DOHH2 (cell line): ENCODE measurements around the gene RBM33.

Source experiments
- H3F3A ChIP-seq: fragments of 200-600 bp; sonication (generic), shearing (Covaris generic); 2 replicates; pipeline ENCODE4 v1.6.0; 2016; ENCODE audit warnings: antibody characterized with exemption, mild to moderate bottlenecking; ENCODE audit not compliant: control insufficient read depth, insufficient read depth
- H3K27ac ChIP-seq: fragments of 200-600 bp; sonication (generic); 2 replicates; pipeline ENCODE4 v1.5.1; 2014; ENCODE audit warnings: low read depth, mild to moderate bottlenecking, low read length, moderate library complexity
- H3K27me3 ChIP-seq: fragments of 200-600 bp; sonication (generic); 2 replicates; pipeline ENCODE4 v1.6.1; 2014; ENCODE audit warnings: mild to moderate bottlenecking, low read length, mixed read lengths; ENCODE audit not compliant: control insufficient read depth
- H3K36me3 ChIP-seq: fragments of 200-600 bp; sonication (generic); 2 replicates; pipeline ENCODE4 v1.6.1; 2014; ENCODE audit warnings: mild to moderate bottlenecking, low read length, moderate library complexity, mixed read lengths; ENCODE audit not compliant: control insufficient read depth
- H3K4me1 ChIP-seq: fragments of 200-600 bp; sonication (generic); 2 replicates; pipeline ENCODE4 v1.6.1; 2014; ENCODE audit warnings: mild to moderate bottlenecking, low read length, mixed read lengths; ENCODE audit not compliant: control insufficient read depth
- H3K4me2 ChIP-seq: fragments of 200-600 bp; sonication (generic); 2 replicates; pipeline ENCODE4 v1.6.0; 2014; ENCODE audit warnings: mild to moderate bottlenecking, low read length, moderate library complexity
- H3K4me3 ChIP-seq: fragments of 200-600 bp; sonication (generic); 2 replicates; pipeline ENCODE4 v1.5.1; 2014; ENCODE audit warnings: mild to moderate bottlenecking, low read length, mixed read lengths
- H3K79me2 ChIP-seq: fragments of 200-600 bp; sonication (generic); 2 replicates; pipeline ENCODE4 v1.6.1; 2014; ENCODE audit warnings: mild to moderate bottlenecking, low read length, mixed read lengths; ENCODE audit not compliant: control insufficient read depth
- H3K9me2 ChIP-seq: fragments of 200-600 bp; sonication (generic); replicated peaks from 2 replicates; pipeline ENCODE4 v1.6.1; 2014; ENCODE audit warnings: mild to moderate bottlenecking, low read length, mixed read lengths; ENCODE audit not compliant: control insufficient read depth
- H3K9me3 ChIP-seq: fragments of 200-600 bp; sonication (generic); 2 replicates; pipeline ENCODE4 v1.6.1; 2014; ENCODE audit warnings: antibody characterized with exemption, low read length, mixed read lengths; ENCODE audit not compliant: control insufficient read depth, insufficient read depth
- H4K20me1 ChIP-seq: fragments of 200-600 bp; sonication (generic); 2 replicates; pipeline ENCODE4 v1.6.0; 2014; ENCODE audit warnings: low read depth, mild to moderate bottlenecking, antibody characterized with exemption, low read length, moderate library complexity; ENCODE audit not compliant: control insufficient read depth, insufficient read depth
- EZH2phosphoT487 ChIP-seq: fragments of 200-600 bp; sonication (generic); IDR thresholded peaks from 2 replicates; pipeline ENCODE4 v1.6.1; 2017; ENCODE audit warnings: borderline replicate concordance, mild to moderate bottlenecking, antibody characterized with exemption, low read length, moderate library complexity, mixed read lengths
- TF ChIP-seq, protein P1 (sequence below): fragments of 200-600 bp; sonication (generic); IDR thresholded peaks from one replicate; pipeline ENCODE4 v1.5.1; 2014; ENCODE audit warnings: antibody characterized with exemption, mild to moderate bottlenecking, low read depth, low read length; ENCODE audit not compliant: poor library complexity, severe bottlenecking

The RBM33 gene

DNA sequence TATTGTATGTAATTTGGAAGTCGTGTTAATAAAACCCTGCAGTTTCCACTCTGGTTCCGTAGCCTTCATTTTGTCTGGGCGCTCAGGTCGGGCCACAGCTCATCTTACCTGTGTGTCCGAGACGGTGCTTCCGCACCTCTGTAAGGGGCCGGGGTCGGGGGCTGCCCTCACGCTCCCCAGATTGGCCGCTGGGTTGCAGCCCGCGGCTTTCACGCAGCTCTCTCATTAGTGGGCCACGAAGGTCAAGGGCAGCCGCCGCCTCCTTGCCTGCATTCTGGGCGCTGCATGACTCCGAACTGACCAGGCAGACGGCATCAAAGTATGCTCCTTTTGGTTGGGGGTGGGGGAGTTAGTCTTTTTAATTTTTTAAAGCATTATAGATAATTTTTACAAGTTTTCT is 137.0 kb downstream of the RBM33 start:
- no peaks in the 10 kb centered on the region for H3K9me2 ChIP-seq

DNA sequence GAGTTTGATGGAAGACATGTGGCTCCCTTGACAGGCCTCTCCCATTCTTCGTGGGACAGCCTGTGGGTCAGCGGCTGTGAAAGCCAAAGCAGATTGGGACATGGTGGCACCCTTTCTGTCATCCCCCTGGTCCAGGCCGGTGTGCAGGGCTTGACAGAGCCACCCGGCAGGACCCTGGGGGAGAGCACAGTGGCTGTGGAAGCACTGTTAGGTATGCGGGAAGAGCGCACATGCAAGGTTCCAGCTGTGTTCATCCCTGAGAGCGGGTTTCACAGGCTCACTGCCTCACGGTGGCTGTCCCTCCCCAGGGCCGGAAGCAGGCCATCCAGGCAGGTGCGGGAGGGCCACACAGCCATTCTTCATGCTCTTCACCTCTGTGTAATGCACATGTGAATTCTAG is 138.0 kb downstream of the RBM33 start:
- no peaks in the 10 kb centered on the region for H4K20me1 ChIP-seq
- H3K9me2 ChIP-seq = no peaks in the 10 kb centered on the region
- H3K79me2 ChIP-seq = no peaks in the 10 kb centered on the region
- no peaks in the 10 kb centered on the region for H3K4me1 ChIP-seq
- no peak overlapping the region for H3K27ac ChIP-seq
- TF ChIP-seq, protein P1, sequence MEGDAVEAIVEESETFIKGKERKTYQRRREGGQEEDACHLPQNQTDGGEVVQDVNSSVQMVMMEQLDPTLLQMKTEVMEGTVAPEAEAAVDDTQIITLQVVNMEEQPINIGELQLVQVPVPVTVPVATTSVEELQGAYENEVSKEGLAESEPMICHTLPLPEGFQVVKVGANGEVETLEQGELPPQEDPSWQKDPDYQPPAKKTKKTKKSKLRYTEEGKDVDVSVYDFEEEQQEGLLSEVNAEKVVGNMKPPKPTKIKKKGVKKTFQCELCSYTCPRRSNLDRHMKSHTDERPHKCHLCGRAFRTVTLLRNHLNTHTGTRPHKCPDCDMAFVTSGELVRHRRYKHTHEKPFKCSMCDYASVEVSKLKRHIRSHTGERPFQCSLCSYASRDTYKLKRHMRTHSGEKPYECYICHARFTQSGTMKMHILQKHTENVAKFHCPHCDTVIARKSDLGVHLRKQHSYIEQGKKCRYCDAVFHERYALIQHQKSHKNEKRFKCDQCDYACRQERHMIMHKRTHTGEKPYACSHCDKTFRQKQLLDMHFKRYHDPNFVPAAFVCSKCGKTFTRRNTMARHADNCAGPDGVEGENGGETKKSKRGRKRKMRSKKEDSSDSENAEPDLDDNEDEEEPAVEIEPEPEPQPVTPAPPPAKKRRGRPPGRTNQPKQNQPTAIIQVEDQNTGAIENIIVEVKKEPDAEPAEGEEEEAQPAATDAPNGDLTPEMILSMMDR = no peak
- TF ChIP-seq EZH2phosphoT487 = no peak
- no peaks in the 10 kb centered on the region for H3K9me3 ChIP-seq
- peaks cover 5% of the 10 kb centered on the region; the same call in 1 of the 2 replicates for H3K27me3 ChIP-seq
- no peak overlapping the region for H3K4me2 ChIP-seq
- peaks cover 42% of the 10 kb centered on the region for H3K36me3 ChIP-seq
- no peak overlapping the region for H3K4me3 ChIP-seq
- H3F3A ChIP-seq = peaks cover 13% of the 10 kb centered on the region

More for the DNA sequence above, 137.0 kb downstream of the RBM33 start:
- H3K36me3 ChIP-seq = peaks cover 53% of the 10 kb centered on the region
- H3K4me3 ChIP-seq = no peak overlapping the region
- no peak overlapping the region for H3K4me2 ChIP-seq
- H3K4me1 ChIP-seq = no peaks in the 10 kb centered on the region
- no peak for TF ChIP-seq EZH2phosphoT487
- TF ChIP-seq, protein P1 = no peak
- no peaks in the 10 kb centered on the region for H3K9me3 ChIP-seq
- H3K79me2 ChIP-seq = no peaks in the 10 kb centered on the region
- H3K27ac ChIP-seq = no peak overlapping the region
- peaks cover 12% of the 10 kb centered on the region for H3F3A ChIP-seq
- H3K27me3 ChIP-seq = no peaks in the 10 kb centered on the region
- H4K20me1 ChIP-seq = no peaks in the 10 kb centered on the region

DNA sequence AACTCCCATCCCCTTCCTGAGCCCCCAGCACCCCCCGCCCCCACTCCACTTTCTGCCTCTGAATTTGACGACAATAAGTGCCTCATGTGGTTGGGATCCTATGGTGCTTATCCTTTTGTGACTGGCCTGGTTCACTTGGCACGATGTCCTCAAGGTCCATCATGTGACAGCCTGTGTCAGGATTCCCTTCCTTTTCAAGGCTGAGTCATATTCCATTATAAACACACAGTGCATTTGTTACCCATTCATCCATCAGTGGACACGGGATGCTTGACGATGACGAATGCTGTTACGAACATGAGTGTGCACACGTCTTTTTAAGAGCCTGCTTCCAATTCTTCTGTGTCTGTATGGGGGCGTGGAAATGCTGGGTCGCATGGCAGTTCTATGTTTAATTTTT is 141.1 kb downstream of the RBM33 start:
- H3K4me1 ChIP-seq = no peaks in the 10 kb centered on the region
- H3K27ac ChIP-seq = no peak overlapping the region
- H3K4me3 ChIP-seq = no peak overlapping the region
- peaks cover 13% of the 10 kb centered on the region for H3F3A ChIP-seq
- no peak overlapping the region for H3K4me2 ChIP-seq
- peaks cover 16% of the 10 kb centered on the region for H3K36me3 ChIP-seq
- H3K79me2 ChIP-seq = no peaks in the 10 kb centered on the region
- H3K9me2 ChIP-seq = no peaks in the 10 kb centered on the region
- no peaks in the 10 kb centered on the region for H3K9me3 ChIP-seq
- peaks cover 6% of the 10 kb centered on the region; the same call in 1 of the 2 replicates for H3K27me3 ChIP-seq
- H4K20me1 ChIP-seq = no peaks in the 10 kb centered on the region
- TF ChIP-seq EZH2phosphoT487 = no peak
- TF ChIP-seq, protein P1 = no peak
